ENCODE measurements around the gene HIPK4.

HIPK4 gene

GRCh38 chr19:40365613-40366401, 24.2 kb downstream of the HIPK4 start:
- peak; percentile 77 for DNase-seq

GRCh38 chr19:40365010-40365409, 25.0 kb downstream of the HIPK4 start:
- no peak for DNase-seq

GRCh38 chr19:40363069-40363468, 26.9 kb downstream of the HIPK4 start:
- DNase-seq = no peak

- DNase-seq = no peak
These were observed 27.8 kb downstream of the HIPK4 start for GRCh38 chr19:40362160-40362559.

- no peak for DNase-seq
These were observed 29.2 kb downstream of the HIPK4 start for GRCh38 chr19:40360708-40361241.

GRCh38 chr19:40360020-40360707, 29.8 kb downstream of the HIPK4 start:
- no peak for DNase-seq

GRCh38 chr19:40358773-40359172, 31.2 kb downstream of the HIPK4 start:
- no peak for DNase-seq

- no peak for DNase-seq
These were observed 32.3 kb downstream of the HIPK4 start for GRCh38 chr19:40357640-40358039.

GRCh38 chr19:40356681-40357595, 33.0 kb downstream of the HIPK4 start:
- no peak for DNase-seq

- no peak for DNase-seq
These were observed 33.9 kb downstream of the HIPK4 start for GRCh38 chr19:40355975-40356680.

GRCh38 chr19:40348961-40349507, 40.9 kb downstream of the HIPK4 start:
- DNase-seq = no peak

- DNase-seq = peak; percentile 98
These were observed 41.7 kb downstream of the HIPK4 start, which contains the start of the genes C19orf47 and PLD3 for GRCh38 chr19:40348125-40348913. Gene C19orf47, minus strand, starts transcription at chr19:40348397. Its CDS starts 6,540 bp downstream, at chr19:40341857. Gene PLD3, plus strand, starts transcription at chr19:40348695. Its CDS starts 17,789 bp downstream, at chr19:40366484.

GRCh38 chr19:40344422-40344821, 45.6 kb downstream of the HIPK4 start:
- DNase-seq = no peak

- DNase-seq = no peak
These were observed 47.2 kb downstream of the HIPK4 start for GRCh38 chr19:40342644-40343311.

GRCh38 chr19:40341601-40342482, 48.1 kb downstream of the HIPK4 start:
- DNase-seq = no peak

GRCh38 chr19:40339018-40339728, 50.8 kb downstream of the HIPK4 start:
- no peak for DNase-seq

- DNase-seq = no peak
These were observed 52.4 kb downstream of the HIPK4 start for GRCh38 chr19:40337594-40337993.

- no peak for DNase-seq
These were observed 52.9 kb downstream of the HIPK4 start for GRCh38 chr19:40337107-40337506.

- DNase-seq = no peak
These were observed 53.4 kb downstream of the HIPK4 start for GRCh38 chr19:40336601-40336900.

Data from stimulated activated CD8-positive, alpha-beta memory T cell treated with anti-CD3 and anti-CD28 coated beads, Interleukin-4, amount 100 ng/mL, for 48 hours (primary cell).